ENCODE data around the gene PLCL2. TPM values are rescaled to one million over a fixed set of nuclear protein-coding genes. Genes with fewer than 3 reads are reported as not detected.

PLCL2 gene
- polyA plus RNA-seq, 1 donor, result 10.2 TPM

DNA sequence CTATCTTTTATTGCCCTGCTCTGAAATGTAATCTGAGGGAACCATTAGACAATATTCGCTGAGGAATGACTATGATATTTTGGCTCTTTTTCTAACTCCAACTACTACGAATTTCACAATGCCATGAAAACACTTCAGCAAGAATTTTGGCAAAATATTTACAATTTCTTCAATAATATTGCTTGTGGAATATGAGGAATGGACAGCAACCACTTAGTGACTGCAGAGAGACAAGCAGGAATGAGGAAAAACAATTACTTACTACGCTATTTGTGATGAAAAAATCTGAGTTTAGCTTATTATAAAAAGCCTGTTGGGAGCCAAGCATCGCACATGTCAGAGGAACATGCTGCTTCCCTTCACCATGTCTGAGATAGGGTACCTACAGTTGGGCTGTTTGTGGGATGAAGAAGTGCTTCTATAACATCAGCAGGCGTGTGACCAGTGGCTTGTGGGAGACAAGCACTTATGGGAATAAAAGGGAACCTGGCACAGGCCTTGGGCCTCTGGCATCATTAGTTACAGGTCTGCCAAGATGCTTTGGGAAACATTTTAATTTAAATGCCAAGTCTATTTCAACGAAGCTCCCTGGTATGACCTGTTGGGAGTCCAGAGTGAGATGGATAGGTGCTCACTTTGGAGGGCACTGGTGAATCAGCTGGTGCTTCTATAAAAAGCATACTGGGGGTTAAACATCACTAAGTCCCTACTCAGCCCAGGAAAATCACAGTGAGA is 2.7 kb upstream of the PLCL2 start:
- Histone ChIP-seq H3K9me3 (ENCODE audit: control insufficient read depth, low read depth, low read length) (peaks cover 3% of the 10 kb centered on the region), H3K27ac (ENCODE audit: low read length) (no peak overlapping the region), H3K4me1 (ENCODE audit: control insufficient read depth, insufficient read depth, low read length) (peaks cover 3% of the 10 kb centered on the region), H3K27me3 (ENCODE audit: control insufficient read depth, insufficient read depth, low read length) (no peaks in the 10 kb centered on the region), H3K4me3 (ENCODE audit: low read length) (no peak overlapping the region), H3K36me3 (ENCODE audit: control insufficient read depth, insufficient read depth, low read length) (no peaks in the 10 kb centered on the region)
- DNase-seq, result no peak
- WGBS (ENCODE audit: insufficient coverage, low lambda C conversion rate), result 87% methylated on average over 2 of the region's 6 CpGs

DNA sequence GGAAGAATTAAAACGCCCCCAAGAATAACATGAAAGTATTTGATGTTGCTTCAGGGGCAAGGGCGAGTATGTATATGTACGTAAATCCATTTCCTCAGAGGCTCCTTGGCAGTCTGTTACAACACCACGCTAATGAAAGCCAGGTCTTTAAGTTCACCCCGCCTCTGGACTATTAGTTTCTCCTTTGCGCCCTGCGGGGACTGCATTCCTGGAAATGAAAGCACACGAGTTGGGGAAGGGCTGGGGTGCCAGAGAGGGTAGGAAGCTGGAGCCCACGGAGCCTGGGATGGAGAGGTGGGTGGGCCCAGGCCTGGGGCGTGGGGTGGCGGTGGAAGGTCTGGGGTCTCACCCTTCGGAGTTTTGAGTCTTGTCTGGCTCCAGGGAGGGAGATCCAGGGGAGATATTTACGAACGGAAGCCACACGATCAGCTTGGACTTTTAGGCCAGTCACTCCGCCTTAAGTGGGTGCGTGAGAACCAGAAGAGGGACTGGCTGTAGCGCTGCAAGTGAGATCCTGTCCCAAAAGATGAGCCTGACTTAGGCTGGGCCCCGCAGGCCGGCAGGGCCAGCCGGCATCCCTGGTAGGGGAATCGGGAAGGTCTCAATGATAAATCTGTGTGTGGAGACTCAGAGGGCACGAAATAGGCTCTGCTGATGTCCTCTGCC is 1.6 kb upstream of the PLCL2 start:
- Histone ChIP-seq H3K27ac (ENCODE audit: low read length) (no peak overlapping the region), H3K4me3 (ENCODE audit: low read length) (no peak overlapping the region), H3K36me3 (ENCODE audit: control insufficient read depth, insufficient read depth, low read length) (no peaks in the 10 kb centered on the region), H3K4me1 (ENCODE audit: control insufficient read depth, insufficient read depth, low read length) (peaks cover 3% of the 10 kb centered on the region), H3K9me3 (ENCODE audit: control insufficient read depth, low read depth, low read length) (peaks cover 3% of the 10 kb centered on the region), H3K27me3 (ENCODE audit: control insufficient read depth, insufficient read depth, low read length) (no peaks in the 10 kb centered on the region)
- 80% methylated on average over 2 of the region's 23 CpGs for WGBS (ENCODE audit: insufficient coverage, low lambda C conversion rate)
- peak in 1 of 2 donors; percentile 38 for DNase-seq

DNA sequence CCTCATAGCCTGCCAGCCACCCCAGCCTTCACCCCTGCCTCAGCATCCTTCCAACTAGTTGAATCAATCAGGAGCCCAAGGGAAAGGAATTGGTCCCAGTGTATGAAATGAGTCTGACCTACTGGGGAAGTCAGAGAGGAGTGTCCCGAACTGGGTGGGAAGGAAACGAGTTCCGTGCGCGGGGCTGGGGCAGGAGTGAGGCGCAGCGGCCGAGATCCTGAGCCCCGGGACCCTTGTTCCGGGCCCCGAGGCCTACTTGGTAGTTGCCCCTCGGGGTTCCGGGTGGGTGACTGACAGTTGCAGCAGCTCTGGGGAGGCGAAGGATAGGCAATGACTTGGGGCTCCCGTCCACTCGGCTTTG is 1.1 kb upstream of the PLCL2 start:
- Histone ChIP-seq H3K4me3 (ENCODE audit: low read length) (peak overlapping the region; percentile 64), H3K36me3 (ENCODE audit: control insufficient read depth, insufficient read depth, low read length) (no peaks in the 10 kb centered on the region), H3K27me3 (ENCODE audit: control insufficient read depth, insufficient read depth, low read length) (no peaks in the 10 kb centered on the region), H3K4me1 (ENCODE audit: control insufficient read depth, insufficient read depth, low read length) (peaks cover 3% of the 10 kb centered on the region), H3K9me3 (ENCODE audit: control insufficient read depth, low read depth, low read length) (peaks cover 3% of the 10 kb centered on the region), H3K27ac (ENCODE audit: low read length) (no peak overlapping the region)
- DNase-seq, result no peak
- WGBS (ENCODE audit: insufficient coverage, low lambda C conversion rate), result no CpG with 5 or more reads among the region's 16 CpGs

DNA sequence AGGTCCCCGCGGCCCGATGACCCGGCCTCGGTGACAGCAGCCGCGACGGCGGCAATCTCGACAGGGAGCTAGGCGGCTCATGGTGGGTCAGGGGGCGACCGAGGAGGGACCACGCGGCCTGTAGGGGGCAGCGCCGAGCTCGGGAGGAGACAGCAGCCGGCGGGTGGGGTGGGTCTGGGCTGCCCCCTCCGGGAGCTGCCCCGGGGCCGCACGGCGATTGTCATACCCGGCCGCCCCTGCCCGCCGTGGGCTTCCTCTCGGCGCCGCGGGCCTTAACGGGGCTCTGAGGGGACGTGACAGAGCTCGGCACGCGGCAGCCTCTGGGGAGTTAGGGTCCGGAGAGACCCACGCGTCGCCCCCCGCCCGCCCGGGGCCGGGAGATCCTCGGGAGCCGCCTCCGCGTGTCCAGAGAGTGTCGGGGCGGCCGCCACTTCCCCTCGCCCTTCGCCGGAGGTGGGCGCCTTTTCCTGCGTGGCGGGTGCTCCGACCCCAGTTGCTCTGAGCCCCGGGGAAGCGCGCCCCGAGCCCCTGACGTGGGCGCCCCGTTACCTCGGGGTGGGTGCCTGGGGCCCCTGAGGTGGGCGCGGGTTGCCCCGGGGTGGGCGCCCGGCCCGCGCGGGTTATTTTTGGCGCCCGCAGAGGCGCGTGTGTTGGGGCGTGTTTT is 539 bp upstream of the PLCL2 start:
- no peaks in the 10 kb centered on the region for H3K27me3 ChIP-seq (ENCODE audit: control insufficient read depth, insufficient read depth, low read length)
- H3K9me3 ChIP-seq (ENCODE audit: control insufficient read depth, low read depth, low read length), result peaks cover 3% of the 10 kb centered on the region
- peak overlapping the region; percentile 52 for H3K27ac ChIP-seq (ENCODE audit: low read length)
- H3K36me3 ChIP-seq (ENCODE audit: control insufficient read depth, insufficient read depth, low read length), result no peaks in the 10 kb centered on the region
- WGBS (ENCODE audit: insufficient coverage, low lambda C conversion rate), result no CpG with 5 or more reads among the region's 81 CpGs
- peaks cover 3% of the 10 kb centered on the region for H3K4me1 ChIP-seq (ENCODE audit: control insufficient read depth, insufficient read depth, low read length)
- peak overlapping the region; percentile 64 for H3K4me3 ChIP-seq (ENCODE audit: low read length)
- DNase-seq, result peak; percentile 64 to 68

DNA sequence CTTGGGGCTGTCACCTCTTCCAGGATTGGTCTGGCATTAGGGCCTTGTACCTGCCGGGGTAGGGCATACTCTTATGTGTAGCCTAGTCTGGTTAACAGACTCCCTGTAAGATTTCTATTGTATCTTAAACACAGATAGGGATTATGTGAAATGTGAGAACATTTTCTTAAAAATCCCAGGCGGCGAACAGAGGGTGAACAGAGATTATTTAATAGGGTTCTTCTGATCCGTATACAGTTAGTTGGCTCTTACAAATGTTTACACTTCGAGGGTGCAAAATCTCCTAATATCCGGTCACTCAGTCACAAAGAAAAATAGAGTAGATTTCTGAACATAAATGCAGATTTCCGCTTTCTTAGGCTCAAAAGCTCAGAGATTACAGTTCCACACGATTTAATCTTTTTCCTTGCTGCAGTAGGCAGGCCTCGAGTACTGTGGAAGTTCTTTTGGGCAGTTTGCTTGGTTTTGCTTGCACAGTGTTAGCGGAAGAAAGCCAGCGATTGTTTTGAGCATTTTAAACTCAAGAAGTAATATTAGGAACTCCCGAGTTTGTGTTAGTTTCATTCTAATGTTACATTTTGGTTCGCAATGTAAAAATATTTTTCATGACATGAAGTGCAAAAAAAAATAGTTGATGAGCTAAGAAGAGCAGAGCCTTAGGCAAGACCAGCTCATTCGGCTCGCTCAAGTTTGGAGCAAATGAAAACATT is 993 bp downstream of the PLCL2 start:
- H3K4me3 ChIP-seq (ENCODE audit: low read length), result peak overlapping the region; percentile 64
- H3K27me3 ChIP-seq (ENCODE audit: control insufficient read depth, insufficient read depth, low read length), result no peaks in the 10 kb centered on the region
- H3K4me1 ChIP-seq (ENCODE audit: control insufficient read depth, insufficient read depth, low read length), result peaks cover 3% of the 10 kb centered on the region
- H3K36me3 ChIP-seq (ENCODE audit: control insufficient read depth, insufficient read depth, low read length), result no peaks in the 10 kb centered on the region
- DNase-seq, result peak in 1 of 2 donors; percentile 36
- peaks cover 3% of the 10 kb centered on the region for H3K9me3 ChIP-seq (ENCODE audit: control insufficient read depth, low read depth, low read length)
- WGBS (ENCODE audit: insufficient coverage, low lambda C conversion rate), result 20% methylated on average over 1 of the region's 15 CpGs
- H3K27ac ChIP-seq (ENCODE audit: low read length), result peak overlapping the region; percentile 44

DNA sequence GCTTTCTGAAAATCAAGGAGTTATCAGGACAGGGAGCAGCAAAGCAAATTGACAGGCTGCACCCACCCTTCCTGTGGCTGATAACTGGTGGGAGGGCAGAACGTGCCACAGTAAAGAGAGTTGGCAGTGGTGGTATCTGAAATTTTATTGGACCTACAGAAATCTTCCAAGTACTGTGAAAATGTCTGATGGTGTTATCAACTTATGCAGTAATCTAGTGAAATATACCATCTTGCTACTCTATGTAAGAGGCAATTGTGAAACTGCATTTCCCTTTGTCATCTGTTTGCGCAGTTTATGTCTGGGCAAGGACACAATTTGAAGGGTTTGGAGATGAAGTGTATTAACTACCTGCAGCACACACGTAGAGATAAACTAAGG is 1.5 kb downstream of the PLCL2 start:
- DNase-seq, result peak; percentile 31 to 76
- peak overlapping the region; percentile 44 for H3K27ac ChIP-seq (ENCODE audit: low read length)
- peaks cover 3% of the 10 kb centered on the region for H3K9me3 ChIP-seq (ENCODE audit: control insufficient read depth, low read depth, low read length)
- peaks cover 3% of the 10 kb centered on the region for H3K4me1 ChIP-seq (ENCODE audit: control insufficient read depth, insufficient read depth, low read length)
- no CpG with 5 or more reads among the region's 3 CpGs for WGBS (ENCODE audit: insufficient coverage, low lambda C conversion rate)
- H3K4me3 ChIP-seq (ENCODE audit: low read length), result peak overlapping the region; percentile 64
- H3K27me3 ChIP-seq (ENCODE audit: control insufficient read depth, insufficient read depth, low read length), result no peaks in the 10 kb centered on the region
- H3K36me3 ChIP-seq (ENCODE audit: control insufficient read depth, insufficient read depth, low read length), result no peaks in the 10 kb centered on the region

DNA sequence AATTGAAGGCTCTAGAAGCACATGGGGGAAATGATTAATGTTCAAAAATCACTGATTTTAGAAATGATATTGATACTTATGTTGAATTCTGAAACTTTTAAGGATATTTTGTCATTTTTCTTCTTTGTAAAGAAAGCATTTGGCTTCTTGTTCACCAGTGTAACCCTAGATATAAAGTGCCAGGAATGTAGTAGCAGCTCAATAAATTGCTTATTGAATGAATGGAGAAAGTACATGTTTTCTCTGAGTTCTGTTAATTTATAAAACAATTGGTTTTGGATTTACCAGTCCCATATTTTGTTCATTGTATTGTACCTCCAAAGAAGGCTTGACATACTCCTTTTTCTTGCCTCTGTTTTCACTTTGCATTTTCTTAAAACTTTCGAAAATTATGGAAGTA is 2.4 kb downstream of the PLCL2 start:
- WGBS (ENCODE audit: insufficient coverage, low lambda C conversion rate), result no CpG with 5 or more reads among the region's 1 CpG
- H3K27ac ChIP-seq (ENCODE audit: low read length), result peak overlapping the region; percentile 44
- no peak for DNase-seq
- no peaks in the 10 kb centered on the region for H3K36me3 ChIP-seq (ENCODE audit: control insufficient read depth, insufficient read depth, low read length)
- no peaks in the 10 kb centered on the region for H3K27me3 ChIP-seq (ENCODE audit: control insufficient read depth, insufficient read depth, low read length)
- peaks cover 3% of the 10 kb centered on the region for H3K4me1 ChIP-seq (ENCODE audit: control insufficient read depth, insufficient read depth, low read length)
- peaks cover 3% of the 10 kb centered on the region for H3K9me3 ChIP-seq (ENCODE audit: control insufficient read depth, low read depth, low read length)
- no peak overlapping the region for H3K4me3 ChIP-seq (ENCODE audit: low read length)

DNA sequence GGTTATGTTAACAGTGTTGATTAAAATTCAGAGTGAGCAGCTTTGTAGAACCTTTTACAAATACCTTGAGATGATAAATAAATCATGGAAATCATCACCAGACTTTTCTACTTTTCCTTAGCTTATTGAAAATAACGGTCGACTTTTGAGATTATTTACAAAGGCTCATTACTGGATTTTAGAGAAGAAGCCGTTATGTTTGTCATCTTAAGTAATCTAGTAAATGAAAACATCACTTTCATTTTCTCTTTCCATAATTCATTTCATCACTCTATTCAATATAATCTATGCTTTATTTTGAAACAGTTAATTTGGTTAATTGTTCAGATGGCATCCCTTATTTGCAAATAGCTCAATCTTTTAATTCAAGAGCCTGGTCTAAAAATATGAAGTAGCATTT is 3.6 kb downstream of the PLCL2 start:
- Histone ChIP-seq H3K4me3 (ENCODE audit: low read length) (no peak overlapping the region), H3K36me3 (ENCODE audit: control insufficient read depth, insufficient read depth, low read length) (no peaks in the 10 kb centered on the region), H3K27me3 (ENCODE audit: control insufficient read depth, insufficient read depth, low read length) (no peaks in the 10 kb centered on the region), H3K4me1 (ENCODE audit: control insufficient read depth, insufficient read depth, low read length) (peaks cover 3% of the 10 kb centered on the region), H3K27ac (ENCODE audit: low read length) (no peak overlapping the region), H3K9me3 (ENCODE audit: control insufficient read depth, low read depth, low read length) (peaks cover 3% of the 10 kb centered on the region)
- DNase-seq, result no peak
- WGBS (ENCODE audit: insufficient coverage, low lambda C conversion rate), result 68% methylated on average over 3 of the region's 3 CpGs

DNA sequence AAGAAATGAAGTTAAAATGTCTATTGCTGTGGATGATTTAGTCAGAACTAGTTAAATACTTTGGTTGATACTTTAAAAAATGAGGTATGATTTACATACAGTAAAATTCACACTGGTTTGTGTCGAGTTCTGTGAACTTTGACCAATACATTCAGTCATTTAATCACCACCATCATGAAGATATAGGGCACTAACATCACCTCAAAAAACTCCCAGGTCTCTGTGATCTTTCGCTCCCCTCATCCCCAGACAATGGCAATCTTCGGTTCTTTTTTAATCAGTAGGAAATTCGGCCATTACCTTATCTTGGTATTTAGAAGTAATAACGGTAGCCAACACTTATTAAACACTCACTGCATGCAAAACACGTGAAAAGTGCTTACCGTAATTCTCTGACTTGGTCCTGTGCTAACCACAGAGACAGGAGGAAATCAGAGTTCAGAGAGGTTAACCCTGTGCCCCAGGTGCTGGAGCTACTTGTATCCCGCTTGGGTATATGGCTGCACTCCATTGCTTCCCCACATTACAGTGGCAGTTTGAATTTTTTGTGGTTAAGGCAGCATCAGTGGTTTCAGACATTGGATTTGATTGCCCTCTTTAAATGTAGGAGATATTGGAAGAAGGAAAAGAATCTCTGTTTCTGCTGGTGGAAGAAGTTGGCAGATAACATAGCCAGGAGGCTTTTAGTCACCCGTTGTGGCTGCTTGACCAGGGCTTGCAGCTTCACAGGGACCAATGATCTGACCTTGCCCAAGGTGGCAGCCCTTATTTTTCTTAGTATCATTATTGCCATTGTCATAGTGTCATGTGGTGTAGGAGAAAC is 4.2 kb downstream of the PLCL2 start:
- Histone ChIP-seq H3K9me3 (ENCODE audit: control insufficient read depth, low read depth, low read length) (no peaks in the 10 kb centered on the region), H3K27ac (ENCODE audit: low read length) (no peak overlapping the region), H3K27me3 (ENCODE audit: control insufficient read depth, insufficient read depth, low read length) (no peaks in the 10 kb centered on the region), H3K36me3 (ENCODE audit: control insufficient read depth, insufficient read depth, low read length) (no peaks in the 10 kb centered on the region), H3K4me1 (ENCODE audit: control insufficient read depth, insufficient read depth, low read length) (peaks cover 3% of the 10 kb centered on the region), H3K4me3 (ENCODE audit: low read length) (no peak overlapping the region)
- no CpG with 5 or more reads among the region's 9 CpGs for WGBS (ENCODE audit: insufficient coverage, low lambda C conversion rate)
- no peak for DNase-seq
